Right renal cortex interstitium (tissue), 3 donors: Measurements from ENCODE around the gene C9orf50. TPM values are rescaled to one million over a fixed set of nuclear protein-coding genes. Genes with fewer than 3 reads are reported as not detected.

Source experiments
- DNase-seq, 3 donors: peaks; one replicate each; pipeline ENCODE4 v3.0.0-alpha.2; 2013; ENCODE audit warnings: low read depth in 3 of 3, low spot score in 2 of 3
- polyA plus RNA-seq, 3 donors: library from polyadenylated mRNA; unstranded; fragments of 120-200 nt; gene quantifications; one replicate each; pipeline ENCODE4 v1.2.1, GENCODE V29; 2013; ENCODE audit not compliant: insufficient read length in 3 of 3

Gene C9orf50
- polyA plus RNA-seq, 3 donors = 0.34 to 0.57 (median 0.35) TPM

DNA sequence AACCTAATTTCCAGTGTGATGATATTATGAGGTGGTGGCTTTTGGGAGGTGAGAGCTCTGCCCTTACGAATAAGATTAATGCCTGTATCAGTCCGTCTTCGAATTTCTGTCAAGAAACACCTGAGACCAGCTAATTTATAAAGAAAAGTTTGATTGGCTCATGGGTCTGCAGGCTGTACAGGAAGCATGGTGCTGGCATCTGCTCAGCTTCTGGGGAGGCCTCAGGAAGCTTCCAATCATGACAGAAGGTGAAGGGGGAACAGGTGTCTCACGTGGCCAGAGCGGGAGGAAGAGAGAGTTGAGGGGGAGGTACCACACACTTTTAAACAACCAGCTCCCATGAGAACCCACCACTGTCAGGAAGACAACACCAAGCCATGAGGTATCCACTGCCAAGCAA is 46.9 kb downstream of the C9orf50 start:
- no peak for DNase-seq

DNA sequence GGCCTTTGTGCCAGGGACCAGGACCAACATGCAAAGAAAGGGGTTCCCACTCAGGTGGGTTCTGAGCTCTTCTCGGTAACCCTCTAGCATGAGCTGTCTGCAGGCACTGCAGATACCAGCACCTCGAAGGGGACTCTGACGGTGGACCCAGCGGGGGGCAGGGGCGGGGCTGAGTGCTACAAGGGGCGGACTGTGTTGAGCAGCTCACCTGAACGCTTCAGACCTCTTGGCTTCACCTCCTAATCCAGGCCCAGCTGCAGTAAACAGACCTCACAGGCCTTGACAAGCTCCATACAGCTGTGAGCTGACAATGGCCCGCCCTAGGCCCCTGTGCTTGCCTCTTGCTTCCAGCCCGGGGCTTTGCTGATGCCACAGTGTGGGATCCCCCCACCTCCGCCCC is 48.4 kb downstream of the C9orf50 start:
- DNase-seq = no peak

DNA sequence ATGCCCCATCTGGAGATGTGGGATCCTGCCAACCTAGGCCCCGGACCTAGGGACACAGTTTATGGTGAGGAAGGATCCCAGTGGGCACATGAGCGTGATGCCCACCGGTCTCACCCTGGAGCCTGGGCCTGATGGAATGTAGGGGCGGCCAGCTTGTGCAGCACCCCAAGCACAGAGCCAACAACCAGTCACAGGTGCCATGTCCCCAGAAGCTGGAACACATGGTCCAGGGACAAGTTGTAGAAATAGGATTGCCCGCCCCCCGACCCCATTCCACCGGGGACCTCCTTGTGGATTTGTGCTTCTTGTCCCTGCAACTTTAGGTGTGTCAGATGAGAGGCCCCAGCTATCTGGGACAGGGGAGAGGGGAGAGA is 48.9 kb downstream of the C9orf50 start:
- DNase-seq = no peak

GRCh38 chr9:129571298-129572051 is 49.4 kb downstream of the C9orf50 start:
- DNase-seq = no peak

- DNase-seq = no peak
Measured at GRCh38 chr9:129570450-129571297, 50.2 kb downstream of the C9orf50 start.

- DNase-seq = no peak
Measured at GRCh38 chr9:129569502-129570449, 51.1 kb downstream of the C9orf50 start.

- DNase-seq = peak in 1 of 3 donors; percentile 55
Measured at GRCh38 chr9:129568560-129569501, 52.1 kb downstream of the C9orf50 start.

DNA sequence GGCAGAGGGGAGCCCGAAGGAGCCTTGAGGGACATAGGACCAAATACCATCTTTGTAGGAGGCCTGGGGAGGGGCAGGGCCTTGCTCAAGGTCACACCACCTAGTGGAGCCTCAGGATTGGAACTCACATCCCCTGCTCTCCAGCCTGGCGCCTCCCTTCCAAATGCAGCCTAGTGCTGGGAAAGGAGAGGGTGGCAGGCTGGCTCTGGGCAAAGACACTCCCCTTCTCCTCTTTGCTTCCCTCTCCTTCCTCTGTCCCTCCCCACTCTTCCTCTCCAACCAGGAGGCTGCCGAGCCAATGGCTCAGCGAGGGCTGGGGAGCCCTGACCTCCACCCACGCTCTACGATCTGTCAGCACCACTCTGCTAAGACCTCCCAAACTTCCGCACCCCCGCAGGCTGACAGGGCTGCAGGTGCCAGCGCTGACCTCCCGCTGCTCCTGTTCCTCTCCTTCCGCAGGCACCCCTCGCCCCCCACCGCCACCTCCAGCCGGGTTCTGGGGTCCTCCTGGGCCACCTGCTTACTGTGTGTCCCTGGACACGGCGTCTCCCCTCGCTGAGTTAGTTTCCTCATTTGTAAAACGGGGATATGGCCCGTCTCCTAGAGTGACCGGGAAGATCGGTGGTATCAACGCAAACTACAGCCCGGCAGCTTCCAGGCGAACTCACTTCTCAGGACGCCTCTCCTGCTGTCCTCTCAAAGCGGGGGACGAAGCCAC is 52.9 kb downstream of the C9orf50 start:
- DNase-seq = no peak

- no peak for DNase-seq
Measured at GRCh38 chr9:129567329-129567728, 53.6 kb downstream of the C9orf50 start.

DNA sequence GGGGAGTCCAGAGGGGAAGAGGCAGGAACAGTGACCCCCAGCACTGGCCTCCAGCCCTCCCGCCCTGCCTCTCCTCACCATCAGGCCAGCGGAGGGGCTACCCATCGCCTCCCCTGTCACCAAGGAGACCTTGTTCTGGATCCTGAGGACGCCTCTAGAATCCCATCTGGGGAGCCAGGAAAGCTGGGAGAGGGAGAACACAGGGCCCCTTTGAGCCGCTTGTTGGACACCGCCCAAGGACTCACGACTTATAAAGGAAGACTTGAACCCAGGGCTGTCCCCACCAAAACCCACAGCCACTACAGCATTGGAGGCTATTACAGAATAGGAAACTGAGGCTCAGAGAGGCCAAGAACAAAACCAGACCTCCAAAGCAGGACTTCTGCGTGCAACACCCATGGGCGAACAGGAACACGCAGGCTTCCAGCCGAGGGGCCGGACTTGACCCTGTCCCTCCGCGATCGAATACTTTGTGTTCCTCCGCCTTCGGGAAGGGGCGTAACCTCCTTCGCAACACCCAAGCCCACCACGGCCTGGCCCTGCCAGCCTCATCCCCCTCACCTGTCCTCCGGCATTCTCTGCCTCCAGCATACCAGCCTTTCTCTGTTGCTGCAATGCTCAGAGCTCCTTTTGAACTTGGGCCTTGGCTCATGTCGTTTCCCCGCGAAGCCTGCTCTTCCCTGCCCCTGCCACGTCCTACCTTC is 54.2 kb downstream of the C9orf50 start:
- DNase-seq = no peak

GRCh38 chr9:129562917-129563316 is 58.0 kb downstream of the C9orf50 start:
- no peak for DNase-seq

GRCh38 chr9:129562514-129562913 is 58.4 kb downstream of the C9orf50 start:
- DNase-seq = no peak

Other genes starting within 250 kb of the C9orf50 start
- gene NTMT1, start 5.1 kb upstream of the C9orf50 start, polyA plus RNA-seq = 10 to 100 TPM; 32.0 to 35.3 (median 32.5) TPM
- 10 to 100 TPM; 14.2 to 17.0 (median 16.5) TPM for gene ASB6, start 21.1 kb upstream of the C9orf50 start, polyA plus RNA-seq
- under 1 TPM; 0.85 to 1.00 (median 0.92) TPM for gene PRRX2, start 44.5 kb upstream of the C9orf50 start, polyA plus RNA-seq
- 1 to 10 TPM; 3.7 to 5.3 (median 5.1) TPM for gene PTGES, start 131.9 kb upstream of the C9orf50 start, polyA plus RNA-seq
- 10 to 100 TPM; 18.4 to 20.8 (median 20.0) TPM for gene TOR1B, start 182.1 kb upstream of the C9orf50 start, polyA plus RNA-seq
- 10 to 100 TPM; 43.9 to 45.0 (median 44.1) TPM for gene TOR1A, start 203.0 kb upstream of the C9orf50 start, polyA plus RNA-seq
- 10 to 100 TPM; 85.9 to 97.0 (median 96.4) TPM for gene C9orf78, start 214.2 kb upstream of the C9orf50 start, polyA plus RNA-seq
- gene USP20, start 214.4 kb upstream of the C9orf50 start, polyA plus RNA-seq = 10 to 100 TPM; 16.4 to 19.3 (median 16.8) TPM